Colonic mucosa (tissue), 4 donors: ENCODE measurements around the gene GALC. TPM values are rescaled to one million over a fixed set of nuclear protein-coding genes. Genes with fewer than 3 reads are reported as not detected.
"Not testable (repeated sequence)": the region's sequence is repeated elsewhere in the genome, so short reads cannot be mapped to it uniquely, and the experiment has no call there.

Source experiments
- DNase-seq: peaks from one replicate; pipeline ENCODE4 v3.0.0-alpha.2; 2020
- H3K27ac ChIP-seq: fragments of 200-600 bp; one replicate; pipeline ENCODE4 v1.8.0; 2021
- H3K27me3 ChIP-seq: fragments of 200-600 bp; one replicate; pipeline ENCODE4 v1.8.0; 2021
- H3K36me3 ChIP-seq: fragments of 200-600 bp; one replicate; pipeline ENCODE4 v1.8.0; 2021
- H3K4me1 ChIP-seq: fragments of 200-600 bp; one replicate; pipeline ENCODE4 v1.8.0; 2021; ENCODE audit warnings: mild to moderate bottlenecking
- H3K4me3 ChIP-seq: fragments of 200-600 bp; one replicate; pipeline ENCODE4 v1.8.0; 2021
- H3K9ac ChIP-seq, 2 donors: one replicate each; pipeline ENCODE4 v1.7.0; 2013; ENCODE audit warnings: control low read depth in 2 of 2, low read depth in 2 of 2, low read length in 2 of 2
- H3K9me3 ChIP-seq: fragments of 200-600 bp; one replicate; pipeline ENCODE4 v1.8.0; 2021
- intact Hi-C: fragments of 100-400 bp; cut with DNase I; formaldehyde crosslinking; loops from one replicate; pipeline ENCODE4 v1.14.1; 2022
- total RNA-seq, 2 donors: library from RNA; stranded (reverse); fragmentation: NEBNext Ultra II Directional in 1 of 2; extraction: Animal tissue kit (Norgen Biotek cat#: 25700) in 1 of 2; gene quantifications; one replicate each; pipeline ENCODE4 v1.2.1, GENCODE V29; 2021
- TF ChIP-seq, protein P1 (sequence below): fragments of 200-600 bp; IDR thresholded peaks from one replicate; pipeline ENCODE4 v1.8.0; 2022; ENCODE audit warnings: antibody characterized with exemption, mild to moderate bottlenecking
- donor health status: healthy.
- donor health status: DM: no; HTN: no; CAD: no.
- donor health status: DM: no; HTN: no; CAD: no.

Gene GALC
- total RNA-seq, 2 donors from 2014 or later, result 14.9 to 27.4 TPM

DNA sequence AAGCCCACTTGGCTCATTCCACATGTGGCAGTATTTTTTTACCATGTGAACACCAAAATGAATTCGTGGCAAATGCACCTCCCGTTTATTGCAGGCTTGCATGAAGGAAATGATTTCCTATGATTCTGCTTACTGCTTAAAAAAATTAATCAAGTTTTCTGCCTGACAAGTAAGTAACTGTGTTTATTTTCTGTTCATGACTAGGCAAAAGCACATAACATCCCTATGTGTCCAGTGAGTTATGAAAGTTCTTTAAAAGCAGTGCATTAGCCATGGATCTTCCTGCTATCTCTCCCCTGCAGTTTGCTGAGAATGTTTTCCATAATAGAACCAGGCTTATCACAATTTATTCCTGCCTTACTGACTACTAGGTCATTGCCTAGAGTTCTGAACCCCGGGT lies 32.3 kb upstream of the GALC start:
- DNase-seq, result no peak
- intact Hi-C loops, result no loop called here
- TF ChIP-seq, protein P1, sequence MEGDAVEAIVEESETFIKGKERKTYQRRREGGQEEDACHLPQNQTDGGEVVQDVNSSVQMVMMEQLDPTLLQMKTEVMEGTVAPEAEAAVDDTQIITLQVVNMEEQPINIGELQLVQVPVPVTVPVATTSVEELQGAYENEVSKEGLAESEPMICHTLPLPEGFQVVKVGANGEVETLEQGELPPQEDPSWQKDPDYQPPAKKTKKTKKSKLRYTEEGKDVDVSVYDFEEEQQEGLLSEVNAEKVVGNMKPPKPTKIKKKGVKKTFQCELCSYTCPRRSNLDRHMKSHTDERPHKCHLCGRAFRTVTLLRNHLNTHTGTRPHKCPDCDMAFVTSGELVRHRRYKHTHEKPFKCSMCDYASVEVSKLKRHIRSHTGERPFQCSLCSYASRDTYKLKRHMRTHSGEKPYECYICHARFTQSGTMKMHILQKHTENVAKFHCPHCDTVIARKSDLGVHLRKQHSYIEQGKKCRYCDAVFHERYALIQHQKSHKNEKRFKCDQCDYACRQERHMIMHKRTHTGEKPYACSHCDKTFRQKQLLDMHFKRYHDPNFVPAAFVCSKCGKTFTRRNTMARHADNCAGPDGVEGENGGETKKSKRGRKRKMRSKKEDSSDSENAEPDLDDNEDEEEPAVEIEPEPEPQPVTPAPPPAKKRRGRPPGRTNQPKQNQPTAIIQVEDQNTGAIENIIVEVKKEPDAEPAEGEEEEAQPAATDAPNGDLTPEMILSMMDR, result no peak
- Histone ChIP-seq H3K27me3 (no peaks in the 10 kb centered on the region), H3K9ac (no peak overlapping the region), H3K4me1 (peaks cover 9% of the 10 kb centered on the region), H3K4me3 (no peak overlapping the region), H3K9me3 (no peaks in the 10 kb centered on the region), H3K36me3 (no peaks in the 10 kb centered on the region), H3K27ac (no peak overlapping the region)

DNA sequence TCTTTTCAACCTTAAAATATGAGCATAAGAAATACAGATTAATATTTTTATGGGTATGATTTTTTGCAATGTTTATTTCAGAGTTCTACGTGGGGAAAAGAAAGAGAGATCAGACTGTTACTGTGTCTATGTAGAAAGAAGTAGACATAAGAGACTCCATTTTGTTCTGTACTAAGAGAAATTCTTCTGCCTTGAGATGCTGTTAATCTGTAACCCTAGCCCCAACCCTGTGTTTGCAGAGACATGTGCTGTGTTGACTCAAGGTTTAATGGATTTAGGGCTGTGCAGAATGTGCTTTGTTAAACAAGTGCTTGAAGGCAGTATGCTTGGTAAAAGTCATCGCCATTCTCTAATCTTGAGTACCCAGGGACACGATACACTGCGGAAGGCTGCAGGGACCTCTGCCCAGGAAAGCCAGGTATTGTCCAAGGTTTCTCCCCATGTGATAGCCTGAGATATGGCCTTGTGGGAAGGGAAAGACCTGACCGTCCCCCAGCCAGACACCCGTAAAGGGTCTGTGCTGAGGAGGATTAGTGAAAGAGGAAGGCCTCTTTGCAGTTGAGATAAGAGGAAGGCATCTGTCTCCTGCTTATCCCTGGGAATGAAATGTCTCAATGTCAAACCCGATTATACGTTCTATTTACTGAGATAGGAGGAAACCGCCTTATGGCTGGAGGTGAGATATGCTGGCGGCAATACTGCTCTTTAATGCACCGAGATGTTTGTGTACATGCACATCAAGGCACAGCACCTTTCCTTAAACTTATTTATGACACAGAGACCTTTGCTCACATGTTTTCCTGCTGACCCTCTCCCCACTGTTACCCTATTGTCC lies 31.5 kb upstream of the GALC start:
- H3K36me3 ChIP-seq, intact Hi-C loops, H3K27ac ChIP-seq, H3K9me3 ChIP-seq, H3K4me1 ChIP-seq, H3K27me3 ChIP-seq, H3K4me3 ChIP-seq, H3K9ac ChIP-seq: not testable (repeated sequence)
- peak; percentile 49 for DNase-seq

DNA sequence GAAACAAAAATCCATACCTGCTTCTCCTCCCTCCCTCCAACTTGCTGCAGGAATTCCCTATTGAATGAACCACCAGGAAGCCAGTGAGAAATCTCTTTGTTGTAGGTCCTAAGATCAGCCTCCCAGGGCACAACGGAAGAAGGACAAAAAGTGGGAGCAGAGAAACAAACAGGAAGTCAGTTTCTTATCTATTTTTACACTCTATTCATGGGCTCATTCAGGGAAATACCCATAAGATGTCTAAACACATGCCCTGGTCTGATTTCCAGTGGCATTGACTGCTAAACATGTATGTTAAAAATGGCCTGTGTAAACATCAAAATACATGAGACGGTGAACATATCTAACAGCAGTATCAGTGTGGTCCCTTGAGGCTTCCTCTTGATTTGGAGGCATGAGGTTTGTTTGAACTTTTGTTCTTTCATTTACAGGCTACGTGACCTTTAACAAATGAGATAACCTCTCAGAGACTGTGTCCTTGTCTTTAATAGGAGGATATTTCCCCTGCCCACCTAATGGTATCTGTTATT lies 30.7 kb upstream of the GALC start:
- Histone ChIP-seq H3K27ac (no peak overlapping the region), H3K27me3 (no peaks in the 10 kb centered on the region), H3K4me1 (peaks cover 9% of the 10 kb centered on the region), H3K9ac (no peak overlapping the region), H3K36me3 (no peaks in the 10 kb centered on the region), H3K4me3 (no peak overlapping the region), H3K9me3 (no peaks in the 10 kb centered on the region)
- intact Hi-C loops, result no loop called here
- TF ChIP-seq, protein P1, result no peak
- no peak for DNase-seq

DNA sequence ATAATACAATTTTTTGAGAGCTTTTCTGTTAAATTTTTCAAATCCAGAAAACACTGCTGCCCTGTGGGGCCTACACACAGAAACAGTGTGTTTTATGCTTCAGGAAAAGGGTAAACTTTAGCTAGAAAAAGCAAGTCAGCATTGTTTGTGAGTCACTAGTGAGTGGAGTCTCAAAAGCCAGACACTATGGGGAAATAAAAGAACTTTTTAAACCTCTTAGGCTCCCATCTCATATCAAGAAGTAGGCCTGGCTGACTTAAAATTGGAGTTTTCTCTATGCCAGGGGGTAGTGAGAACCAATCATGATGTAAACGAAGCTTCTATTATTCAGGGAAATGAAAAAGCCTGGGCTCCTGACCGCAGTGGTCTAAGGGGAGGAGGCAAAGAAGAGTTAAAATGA lies 24.6 kb upstream of the GALC start:
- Histone ChIP-seq H3K27ac (no peak overlapping the region), H3K9me3 (no peaks in the 10 kb centered on the region), H3K4me3 (no peak overlapping the region), H3K27me3 (no peaks in the 10 kb centered on the region), H3K9ac (no peak overlapping the region), H3K36me3 (no peaks in the 10 kb centered on the region), H3K4me1 (no peaks in the 10 kb centered on the region)
- TF ChIP-seq, protein P1, result no peak
- intact Hi-C loops, result loop anchor here (10.0 kb wide), 1 partner anchor 367 kb away; the partner anchor contains the start of gene SPATA7
- no peak for DNase-seq

DNA sequence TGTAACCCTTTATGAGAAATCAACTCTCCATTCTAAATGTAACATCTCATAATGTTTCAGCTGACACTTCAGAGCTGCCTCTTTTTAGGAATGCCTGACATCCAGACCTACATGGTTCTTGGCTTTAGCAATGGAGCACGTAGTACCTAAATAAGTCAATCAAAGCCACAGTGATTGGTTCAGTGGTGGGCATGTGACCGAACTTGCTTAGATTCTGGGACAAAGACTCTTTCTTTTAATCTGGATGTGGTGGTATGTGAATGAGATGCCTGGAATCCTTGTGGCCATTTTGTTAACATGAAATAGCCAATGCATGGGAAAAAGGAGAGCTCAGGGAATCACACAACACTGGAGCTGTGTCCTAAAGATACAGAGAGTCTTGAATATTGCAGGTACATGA lies 23.8 kb upstream of the GALC start:
- Histone ChIP-seq H3K36me3 (no peaks in the 10 kb centered on the region), H3K9ac (no peak overlapping the region), H3K9me3 (no peaks in the 10 kb centered on the region), H3K27ac (no peak overlapping the region), H3K4me1 (no peaks in the 10 kb centered on the region), H3K4me3 (no peak overlapping the region), H3K27me3 (no peaks in the 10 kb centered on the region)
- TF ChIP-seq, protein P1, result no peak
- DNase-seq, result no peak
- intact Hi-C loops, result loop anchor here (10.0 kb wide), 1 partner anchor 368 kb away; the partner anchor contains the start of gene SPATA7
